ENCODE measurements around the gene SF3B1.

- TF ChIP-seq EZH2 (IDR thresholded peaks at IDR 0.05; ENCODE audit: insufficient read depth, poor library complexity, severe bottlenecking) (no peak), EZH2phosphoT487 (IDR thresholded peaks at IDR 0.05; ENCODE audit: insufficient read depth, low read depth) (no peak)
Observed at GRCh38 chr2:197426723-197427603, 7.9 kb downstream of the SF3B1 start.
